Activated T-cell treated with anti-CD3 and anti-CD28 coated beads for 24 hours (primary cell): ENCODE results near the gene DMD.

Experiments used
- DNase-seq: peaks from one replicate; pipeline ENCODE4 v3.0.0-alpha.2; 2020; ENCODE audit warnings: low read depth

DMD gene

DNA sequence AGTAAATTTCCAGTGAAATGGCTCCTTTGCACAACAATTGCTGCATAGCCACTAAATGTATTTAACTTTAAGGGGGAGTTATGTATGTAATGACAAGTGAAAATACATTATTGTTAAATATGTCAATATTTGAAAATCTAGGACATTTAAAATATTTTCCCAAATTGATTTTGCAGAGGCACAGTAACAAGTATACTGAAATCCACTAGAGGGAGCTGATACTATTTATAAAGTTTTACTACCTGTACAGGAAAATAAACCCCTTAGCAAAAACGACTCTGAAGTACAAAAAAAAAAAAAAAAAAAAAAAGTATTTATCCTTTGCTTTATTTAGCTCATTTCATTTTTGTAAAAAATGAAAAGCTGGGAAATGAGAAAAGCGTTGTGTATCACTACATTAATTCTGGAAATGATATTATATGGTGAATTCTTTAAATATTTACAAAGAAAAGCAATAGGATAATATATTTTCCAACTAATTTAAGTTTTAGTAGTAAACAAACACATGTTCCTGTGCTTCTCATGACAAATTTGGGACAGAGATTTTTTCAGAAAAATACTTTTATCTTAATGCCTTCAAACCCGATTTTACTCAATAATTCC, 727.7 kb downstream of the DMD start:
- no peak for DNase-seq

DNA sequence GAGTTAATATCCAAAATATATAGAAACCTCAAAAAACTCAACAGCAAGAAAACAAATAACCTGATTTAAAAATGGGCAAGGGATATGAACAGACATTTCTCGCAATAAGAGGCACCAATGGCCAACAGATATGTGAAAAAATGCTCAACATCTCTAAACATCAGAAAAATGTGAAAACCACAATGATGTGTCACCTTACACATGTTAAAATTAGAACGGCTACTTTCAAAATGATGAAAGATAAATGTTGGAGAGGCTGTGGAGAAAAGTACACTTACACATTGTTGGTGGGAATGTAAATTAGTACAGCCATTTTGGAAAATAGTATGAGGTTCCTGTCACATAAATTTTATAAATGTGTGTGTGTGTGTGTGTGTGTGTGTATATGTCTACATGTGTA, 731.3 kb downstream of the DMD start:
- DNase-seq = no peak

DNA sequence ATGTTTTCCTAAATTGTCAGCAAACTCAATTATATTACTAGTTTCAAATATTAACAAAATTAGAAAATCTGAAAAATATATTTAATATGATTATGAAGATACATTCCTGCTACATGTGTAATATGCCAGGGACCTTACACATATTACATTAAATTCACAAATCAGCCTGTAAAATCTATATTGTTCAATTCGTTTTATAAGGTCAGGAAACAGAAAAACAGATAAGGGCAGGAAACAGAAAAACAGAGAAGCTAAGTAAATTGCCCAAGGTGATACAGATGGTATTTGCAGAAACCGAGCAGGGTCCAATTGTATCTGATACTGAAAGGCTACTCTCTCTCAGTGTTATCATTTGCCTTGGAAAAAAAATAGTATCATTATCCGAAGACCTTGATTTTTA, 739.0 kb downstream of the DMD start:
- DNase-seq = no peak

DNA sequence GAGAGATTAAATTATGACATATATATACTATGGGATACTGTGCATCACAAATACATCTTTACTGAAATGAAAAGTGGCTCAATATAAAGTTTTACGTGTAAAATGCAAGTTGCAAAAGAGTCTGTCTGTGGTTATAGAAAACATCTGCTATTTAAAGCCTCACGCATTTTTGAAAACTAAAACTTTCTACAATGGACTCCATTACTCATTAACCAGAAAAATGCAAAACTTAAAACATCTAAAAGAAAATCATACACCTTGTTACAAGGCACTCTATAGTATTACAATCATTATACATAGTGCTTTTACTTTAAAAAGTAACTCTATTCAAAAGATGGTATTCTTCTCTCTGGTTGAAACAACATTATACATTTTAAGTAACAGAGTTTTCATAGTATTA, 755.6 kb downstream of the DMD start:
- no peak for DNase-seq

DNA sequence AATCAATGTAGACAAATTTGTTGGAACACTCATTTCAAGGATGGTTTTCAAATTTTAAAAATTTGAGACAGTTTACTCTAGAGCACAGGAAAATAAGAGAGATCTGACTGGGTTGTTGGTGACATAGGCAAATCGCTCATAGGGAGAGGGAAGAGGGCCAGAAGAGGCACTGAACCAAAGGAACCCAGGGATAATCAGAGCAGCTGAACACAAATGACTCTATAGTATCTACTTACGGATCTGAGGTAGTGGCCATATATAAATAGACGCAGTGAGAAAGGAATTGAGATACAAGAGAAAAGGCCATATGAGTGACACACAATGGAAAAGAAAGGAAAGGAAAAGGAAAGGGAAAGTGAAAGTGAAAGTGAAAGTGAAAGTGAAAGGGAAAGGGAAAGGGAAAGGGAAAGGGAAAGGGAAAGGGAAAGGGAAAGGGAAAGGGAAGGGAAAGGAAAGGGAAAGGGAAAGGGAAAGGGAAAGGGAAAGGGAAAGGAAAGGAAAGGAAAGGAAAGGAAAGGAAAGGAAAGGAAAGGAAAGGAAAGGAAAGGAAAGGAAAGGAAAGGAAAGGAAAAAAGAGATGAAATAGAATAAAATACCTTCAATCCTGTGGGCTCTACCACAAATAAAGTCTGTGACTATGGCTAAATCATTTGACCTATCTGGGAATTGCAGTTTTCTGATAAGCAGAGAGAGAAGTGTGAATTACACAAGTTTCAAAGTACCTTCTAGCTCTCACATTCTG, 759.2 kb downstream of the DMD start:
- DNase-seq = no peak

DNA sequence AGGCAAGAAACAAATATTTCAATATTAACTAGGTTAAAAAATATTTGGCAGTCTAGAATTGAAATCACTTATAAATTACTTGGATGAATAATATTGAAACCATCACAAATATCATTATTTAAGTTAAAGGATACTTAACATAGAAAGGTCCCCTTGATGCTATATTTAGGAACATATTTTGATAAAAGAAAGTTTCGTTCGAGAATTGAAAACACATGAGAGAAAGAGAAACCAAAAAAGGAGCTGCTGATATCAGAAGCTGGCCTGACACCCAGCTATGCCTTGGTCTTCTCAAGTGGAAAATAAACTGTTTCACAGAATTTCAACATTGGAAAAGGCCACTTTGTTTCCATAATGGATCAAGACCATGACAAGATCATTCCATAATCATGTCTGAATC, 762.4 kb downstream of the DMD start:
- no peak for DNase-seq

DNA sequence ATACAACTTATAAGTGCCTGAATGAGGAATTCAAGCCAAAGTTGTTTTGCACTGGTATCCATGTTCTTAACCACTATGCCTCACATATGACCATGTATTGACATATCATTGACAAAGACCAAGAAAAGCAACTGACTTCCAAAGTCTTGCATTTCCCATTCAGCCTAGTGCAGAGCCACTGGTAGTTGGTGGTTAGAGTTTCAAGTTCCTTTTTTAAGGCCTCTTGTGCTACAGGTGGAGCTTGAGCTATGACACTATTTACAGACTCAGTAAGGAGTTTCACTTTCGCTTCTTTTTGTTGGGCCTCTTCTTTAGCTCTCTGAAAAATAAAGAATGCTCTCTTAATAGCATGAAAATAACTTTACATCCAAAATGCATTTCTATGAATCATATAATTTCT, 763.0 kb downstream of the DMD start:
- DNase-seq = no peak

DNA sequence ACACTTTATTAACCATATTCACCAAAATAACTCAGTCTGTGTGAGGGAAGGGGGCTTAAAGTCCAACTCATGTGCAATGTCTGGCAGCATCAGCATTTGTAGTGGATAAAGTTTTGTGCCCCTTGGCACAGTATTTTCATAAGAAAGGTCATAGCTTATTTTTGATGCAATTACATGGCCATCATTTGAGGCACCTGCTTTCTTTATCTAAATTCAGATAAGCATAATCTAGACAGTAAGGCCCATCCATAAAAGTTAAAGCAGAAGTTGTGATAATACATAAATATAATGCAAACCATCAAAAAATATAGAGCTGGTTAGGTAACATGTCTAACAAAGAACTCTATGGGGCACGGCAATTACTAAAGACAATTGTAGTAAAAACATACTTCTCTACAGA, 763.7 kb downstream of the DMD start:
- no peak for DNase-seq

DNA sequence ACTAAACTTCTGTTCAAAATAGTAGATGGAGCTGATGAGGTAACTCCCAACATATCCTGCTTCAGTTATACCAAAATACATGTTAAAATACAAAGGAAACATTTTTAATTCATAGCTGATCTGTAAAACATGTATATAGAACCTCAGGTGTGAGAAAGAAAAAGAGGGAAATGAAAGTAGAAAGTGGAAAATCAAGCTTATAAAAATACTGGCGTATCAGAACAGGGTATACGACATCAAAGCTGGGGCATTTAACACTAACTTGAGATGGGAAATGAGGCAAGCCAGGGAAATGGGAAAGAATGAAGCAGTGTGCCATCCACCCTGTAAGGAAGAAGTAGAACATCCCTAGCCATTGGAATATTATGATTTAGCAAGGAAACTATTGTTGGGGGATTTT, 767.5 kb downstream of the DMD start:
- no peak for DNase-seq

DNA sequence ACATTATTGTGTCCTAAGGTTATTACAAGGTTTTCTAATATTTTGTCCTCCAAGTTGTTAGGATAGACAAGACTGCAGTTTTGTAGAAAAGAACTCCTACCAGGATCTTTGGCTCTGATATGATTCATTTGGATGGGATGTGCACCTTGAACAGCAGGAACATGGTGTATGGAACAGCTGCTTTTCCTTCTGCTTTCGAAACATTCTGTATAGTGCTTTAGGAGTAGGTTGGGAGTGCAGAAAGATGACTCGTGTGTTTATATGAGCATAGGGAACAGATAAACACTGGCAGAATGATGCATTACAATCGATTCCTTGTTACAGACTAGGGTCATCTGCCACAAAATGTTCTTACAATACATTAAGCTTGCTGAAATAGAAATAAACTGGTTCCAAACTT, 790.1 kb downstream of the DMD start:
- DNase-seq = no peak

DNA sequence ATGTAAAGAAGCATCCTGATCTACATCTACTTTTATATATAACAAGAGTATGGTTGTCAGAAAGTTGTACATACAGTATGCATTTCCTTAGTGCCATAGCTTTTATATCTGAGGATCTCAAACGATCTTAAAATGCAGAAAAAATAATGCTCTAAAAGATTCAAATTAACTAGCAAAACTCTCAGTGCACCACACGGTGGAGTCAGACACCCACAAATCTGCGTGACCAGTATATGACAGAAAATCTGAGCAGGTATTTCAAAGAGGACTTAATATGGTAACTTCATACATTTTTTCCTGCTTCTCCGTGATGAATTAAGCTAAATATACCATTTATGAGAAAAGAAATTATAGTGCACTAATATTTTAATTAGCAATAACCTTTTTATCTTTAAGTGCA, 803.0 kb downstream of the DMD start:
- no peak for DNase-seq

DNA sequence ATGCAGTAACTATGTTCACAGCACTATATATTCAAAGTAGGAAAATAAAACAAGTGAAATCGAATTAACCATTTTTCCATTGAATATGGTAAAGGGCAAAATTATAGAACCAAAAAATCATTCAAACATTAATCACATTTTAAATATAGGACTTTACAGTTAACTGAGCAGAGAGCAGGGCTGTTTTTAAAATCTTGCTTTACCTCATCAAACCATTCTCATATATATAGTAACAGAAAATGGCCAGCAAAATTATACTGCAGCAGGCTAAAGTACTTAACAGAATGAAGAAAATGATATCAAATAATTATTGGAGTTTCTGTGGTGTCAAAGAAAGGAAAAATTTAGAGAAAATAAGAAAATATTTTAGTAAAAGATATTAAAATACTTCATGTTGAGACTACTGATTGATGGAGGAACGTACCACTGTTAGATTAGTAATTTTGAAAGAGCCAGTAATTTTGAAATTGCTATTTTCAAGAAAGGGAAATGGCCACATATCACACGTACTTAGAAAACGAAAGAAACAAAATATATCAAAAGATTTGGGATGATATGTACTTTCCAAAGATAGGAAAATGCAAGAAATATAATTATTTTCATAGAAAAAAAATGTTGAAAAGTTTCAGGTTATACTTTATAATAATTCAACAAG, 813.7 kb downstream of the DMD start:
- DNase-seq = no peak

DNA sequence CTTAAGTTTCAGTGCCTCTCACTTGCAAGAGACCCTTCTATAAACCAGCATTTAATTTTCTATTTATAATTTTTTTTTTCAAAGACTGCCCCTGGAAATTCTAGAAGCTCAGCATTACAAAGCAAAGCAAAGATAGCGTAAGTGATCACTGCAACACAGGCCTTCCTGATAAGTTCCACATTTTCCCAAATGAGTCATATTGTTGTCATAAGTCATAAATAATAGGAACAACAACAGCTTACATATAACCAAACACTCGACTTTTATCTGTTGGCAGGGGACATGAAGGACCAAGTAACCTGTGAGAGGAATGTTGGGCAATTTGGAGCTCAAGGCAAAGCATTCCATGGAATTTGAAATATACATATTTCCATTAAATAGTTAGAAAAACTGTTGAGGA, 815.5 kb downstream of the DMD start:
- DNase-seq = no peak

DNA sequence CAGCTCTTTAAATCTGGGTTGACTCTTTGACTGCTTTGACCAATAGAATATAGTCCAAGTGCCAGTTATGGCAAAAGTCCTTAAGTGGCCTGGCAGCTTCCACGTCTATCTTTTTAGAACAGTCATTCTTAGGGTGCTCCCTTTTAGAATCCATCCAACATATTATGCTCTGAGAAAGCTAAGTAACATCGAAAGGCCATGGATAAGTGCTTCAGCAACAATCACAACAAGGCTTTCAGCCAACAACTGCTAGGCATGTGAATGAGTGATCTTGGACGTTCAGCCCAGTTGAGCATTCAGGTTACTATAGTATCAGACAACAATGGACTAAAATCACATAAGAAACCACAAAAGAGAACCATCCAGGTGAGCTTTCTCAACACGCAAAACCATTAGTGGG, 818.7 kb downstream of the DMD start:
- DNase-seq = no peak

DNA sequence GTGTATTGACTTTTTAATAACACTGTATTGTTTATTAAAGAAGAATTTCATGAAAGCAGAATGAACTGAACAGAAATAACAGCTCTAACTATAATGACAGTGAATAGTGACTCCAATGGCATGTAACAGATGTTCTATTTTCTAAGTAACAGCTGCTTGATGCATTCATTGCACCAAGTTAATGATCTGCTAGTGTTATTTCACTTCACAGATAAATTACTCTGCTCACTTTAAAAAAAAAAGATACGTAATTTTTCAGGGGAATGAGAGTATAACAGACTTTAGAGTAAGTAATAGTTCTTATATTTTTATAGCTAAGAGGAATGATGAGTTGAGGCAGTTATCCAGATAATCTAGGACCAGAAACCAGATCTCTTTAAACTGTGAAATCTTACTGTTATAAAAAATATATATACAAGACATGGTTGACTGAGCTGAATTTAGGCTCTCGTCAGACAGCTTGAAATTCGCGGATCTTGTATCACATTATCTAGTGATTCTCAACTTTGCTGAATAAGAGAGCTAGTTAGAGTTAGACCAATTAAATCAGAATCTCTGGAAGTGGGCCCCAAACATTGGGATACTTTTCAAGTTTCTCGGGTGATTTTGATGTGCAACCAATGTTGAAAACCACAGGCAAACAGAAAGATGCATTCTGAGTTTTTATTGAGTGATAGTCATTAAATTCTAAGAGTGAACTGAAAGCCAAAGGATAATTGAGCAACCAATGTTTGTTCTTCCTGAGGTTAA, 840.7 kb downstream of the DMD start:
- no peak for DNase-seq

DNA sequence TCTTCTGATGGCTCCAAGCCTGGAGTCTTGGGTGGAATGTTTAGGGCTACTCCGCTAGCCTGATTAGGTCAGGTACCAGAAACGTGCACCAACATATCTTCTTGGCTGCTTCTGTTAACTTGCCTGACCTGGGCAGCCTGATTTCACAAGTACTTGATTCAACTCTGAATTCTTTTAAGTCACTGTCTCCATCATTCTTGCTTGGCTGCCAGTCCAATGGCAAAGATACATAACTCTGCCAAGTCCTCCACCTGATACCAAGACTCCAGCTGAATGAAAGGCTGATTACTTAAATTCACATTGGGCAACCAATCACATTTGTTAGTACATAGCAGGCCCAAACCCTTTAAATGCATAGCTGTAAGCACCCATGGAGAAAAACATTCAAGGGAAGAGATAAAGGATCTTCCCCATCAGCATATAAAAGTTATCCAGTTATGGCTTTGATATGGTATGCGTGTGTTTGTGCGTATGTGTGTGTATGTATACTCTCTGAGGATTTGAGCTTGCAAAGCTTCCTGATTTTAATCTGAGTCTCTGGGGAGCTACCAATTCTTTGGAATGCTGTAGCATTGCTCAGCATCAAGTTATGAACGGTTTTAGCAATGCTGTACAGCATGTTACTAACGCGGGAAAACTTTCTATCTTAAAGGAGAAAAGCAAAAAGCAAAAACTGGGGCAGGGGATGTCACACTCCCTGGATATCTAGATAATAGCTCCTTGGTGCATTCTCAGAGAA, 917.2 kb downstream of the DMD start:
- no peak for DNase-seq

DNA sequence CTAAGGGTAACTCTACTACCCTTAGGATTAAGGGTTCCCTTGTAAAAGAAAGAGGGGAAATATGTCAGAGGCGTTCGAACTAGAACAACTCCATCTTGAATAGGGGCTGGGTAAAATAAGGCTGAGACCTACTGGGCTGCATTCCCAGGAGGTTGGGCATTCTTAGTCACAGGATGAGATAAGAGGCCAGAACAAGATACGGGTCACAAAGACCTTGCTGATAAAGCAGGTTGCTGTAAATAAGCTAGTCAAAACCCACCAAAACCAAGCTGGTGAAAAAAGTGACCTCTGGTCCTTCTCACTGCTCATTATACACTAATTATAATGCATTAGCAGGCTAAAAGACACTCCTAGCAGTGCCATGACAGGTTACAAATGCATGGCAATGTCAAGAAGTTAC, 922.0 kb downstream of the DMD start:
- no peak for DNase-seq

DNA sequence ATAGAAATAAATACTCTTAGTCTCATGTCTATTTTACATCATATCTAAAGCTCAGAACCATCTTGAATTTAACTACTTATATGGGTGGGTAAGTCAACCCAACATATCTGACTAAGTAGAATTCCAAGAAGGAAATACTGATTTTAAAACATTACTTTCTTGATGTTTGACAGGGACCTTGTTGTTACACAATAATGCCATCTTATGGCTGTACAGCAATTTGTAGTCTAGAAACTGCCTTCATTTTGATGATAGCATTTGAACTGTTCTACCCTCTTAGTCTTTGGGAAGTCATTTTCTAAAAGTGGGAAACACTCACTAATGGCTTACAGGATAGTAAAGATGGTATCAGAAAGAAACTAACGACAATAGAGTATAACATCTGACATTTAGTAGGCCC, 929.5 kb downstream of the DMD start:
- no peak for DNase-seq

DNA sequence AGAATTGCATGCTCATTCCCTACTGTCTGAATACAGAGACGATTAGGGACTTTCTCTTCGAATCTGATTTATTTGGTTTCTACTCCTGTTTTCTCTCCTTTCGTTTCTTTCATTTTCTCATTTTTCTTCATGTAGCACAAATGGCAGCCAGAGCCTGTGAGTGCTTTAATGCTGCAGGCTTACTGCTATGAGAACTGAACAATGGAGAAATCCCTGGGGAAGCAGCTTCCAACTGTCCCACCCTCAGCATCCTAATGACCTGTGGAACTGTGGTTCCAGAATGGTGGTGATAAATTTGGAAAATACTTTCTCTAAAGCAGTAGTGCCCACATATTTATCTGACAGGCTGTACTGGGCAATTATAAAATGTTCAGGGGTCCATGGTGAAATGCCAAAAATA, 930.4 kb downstream of the DMD start:
- no peak for DNase-seq

DNA sequence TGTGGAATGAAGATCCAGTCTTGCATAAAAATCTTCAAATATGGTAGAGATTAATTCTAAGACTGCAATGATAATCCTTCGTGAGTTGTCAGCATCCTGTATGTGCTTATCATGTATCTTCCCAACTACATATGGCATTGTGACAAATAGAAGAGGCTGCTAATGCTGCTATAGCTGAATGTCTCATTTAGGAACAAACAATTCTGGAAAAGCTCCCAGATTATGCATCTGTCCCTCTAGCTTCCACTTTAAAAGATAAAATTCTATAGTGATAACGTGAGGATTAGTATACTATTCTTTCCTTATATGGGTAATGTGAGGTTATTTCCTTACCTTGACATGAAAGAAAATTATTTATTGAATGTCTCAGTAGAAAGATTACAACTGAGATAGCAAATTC, 930.9 kb downstream of the DMD start:
- DNase-seq = no peak

DNA sequence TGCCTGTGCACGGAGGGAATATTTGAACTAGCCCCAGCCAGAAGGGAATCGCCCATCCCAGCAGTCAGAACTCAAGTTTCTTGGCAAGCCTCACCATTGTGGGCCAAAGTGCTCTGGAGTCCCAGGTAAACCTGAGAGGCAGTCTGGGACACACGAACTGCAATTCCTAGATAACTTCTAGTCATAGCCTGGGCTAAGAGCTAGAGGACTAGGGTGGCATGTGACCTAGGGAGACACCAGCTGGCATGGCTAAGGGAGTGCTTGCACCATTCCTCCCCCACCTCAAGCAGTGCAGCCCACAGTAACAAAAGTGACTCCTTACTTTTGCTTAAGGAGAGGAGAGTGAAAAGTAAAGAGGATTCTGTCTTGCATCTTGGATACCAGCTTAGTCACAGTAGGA, 935.2 kb downstream of the DMD start:
- no peak for DNase-seq

DNA sequence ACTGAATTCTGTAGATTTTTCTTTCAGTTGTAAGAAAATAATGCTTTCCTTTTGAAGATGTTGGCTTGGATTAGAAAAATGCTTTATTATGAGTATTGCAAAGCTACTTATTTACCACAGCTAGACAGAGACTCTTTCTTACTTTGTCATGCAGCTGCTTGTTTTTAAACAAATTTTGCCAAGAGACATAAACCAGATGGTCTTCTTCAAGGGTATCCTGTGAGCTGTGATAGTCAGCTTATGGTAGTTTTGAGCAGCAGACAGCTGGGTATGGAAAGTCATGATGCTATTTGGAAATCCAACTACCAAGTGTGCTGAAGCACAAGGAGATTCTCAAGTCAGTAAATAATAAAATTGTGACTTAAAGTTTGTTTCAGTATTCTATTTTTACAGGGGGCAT, 941.5 kb downstream of the DMD start:
- DNase-seq = no peak
